Spleen (tissue), 7 donors: Measurements from ENCODE around the gene FGD6.

ENCODE experiments used
- CTCF ChIP-seq, 11 experiments: fragments of 200-600 bp in 7 of 11; fragments of 450-650 bp in 4 of 11; sonication (generic) in 4 of 11; IDR thresholded peaks in 8 of 11; conservative IDR thresholded peaks in 3 of 11; 1 replicate in 7 of 11; 2 replicates in 4 of 11; pipeline versions ENCODE4 v1.4.0 to v1.8.0; 2016 to 2021; ENCODE audit warnings: antibody characterized with exemption in 11 of 11, inconsistent platforms in 4 of 11, mild to moderate bottlenecking in 1 of 11
- POLR2A ChIP-seq, 3 donors: fragments of 450-650 bp; IDR thresholded peaks; one replicate each; pipeline ENCODE4 v1.5.1; 2017; ENCODE audit warnings: antibody characterized with exemption in 3 of 3, mild to moderate bottlenecking in 1 of 3
- donor health status: DM: no; HTN: no; CAD: no; lungs with moderate emphysema.
- donor health status: DM: no; HTN: no; CAD: no.
- donor health status: DM: no; HTN: no; CAD: no.

DNA sequence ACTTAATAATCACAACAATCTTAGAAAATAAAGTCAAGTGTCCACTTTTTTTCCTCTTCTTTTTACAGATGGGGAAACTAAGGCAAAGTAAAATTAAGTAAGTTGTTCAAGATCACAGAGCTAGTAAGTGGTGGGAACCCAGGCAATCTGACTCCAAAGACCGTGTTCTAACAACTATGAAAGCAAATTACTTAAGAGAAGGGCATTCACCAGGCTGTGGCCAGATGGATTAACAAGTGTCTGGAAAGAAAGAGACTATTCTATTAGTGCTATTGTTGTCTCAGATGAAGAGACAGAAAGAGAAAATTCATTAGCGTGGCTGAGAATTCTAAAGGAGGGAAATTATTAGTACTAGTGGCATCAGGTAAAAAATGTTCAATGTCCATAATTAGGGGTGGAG is 48.5 kb downstream of the FGD6 start:
- no peak for TF ChIP-seq CTCF (IDR thresholded peaks at IDR 0.05 in 8 of 11, conservative IDR thresholded peaks at IDR 0.05 in 3 of 11)
- no peak for TF ChIP-seq POLR2A (IDR thresholded peaks at IDR 0.05)
